Measurements from ENCODE around the gene CHST5. TPM values are rescaled to one million over a fixed set of nuclear protein-coding genes. Genes with fewer than 3 reads are reported as not detected.

Gene CHST5
- polyA plus RNA-seq, 3 donors: not detected

DNA sequence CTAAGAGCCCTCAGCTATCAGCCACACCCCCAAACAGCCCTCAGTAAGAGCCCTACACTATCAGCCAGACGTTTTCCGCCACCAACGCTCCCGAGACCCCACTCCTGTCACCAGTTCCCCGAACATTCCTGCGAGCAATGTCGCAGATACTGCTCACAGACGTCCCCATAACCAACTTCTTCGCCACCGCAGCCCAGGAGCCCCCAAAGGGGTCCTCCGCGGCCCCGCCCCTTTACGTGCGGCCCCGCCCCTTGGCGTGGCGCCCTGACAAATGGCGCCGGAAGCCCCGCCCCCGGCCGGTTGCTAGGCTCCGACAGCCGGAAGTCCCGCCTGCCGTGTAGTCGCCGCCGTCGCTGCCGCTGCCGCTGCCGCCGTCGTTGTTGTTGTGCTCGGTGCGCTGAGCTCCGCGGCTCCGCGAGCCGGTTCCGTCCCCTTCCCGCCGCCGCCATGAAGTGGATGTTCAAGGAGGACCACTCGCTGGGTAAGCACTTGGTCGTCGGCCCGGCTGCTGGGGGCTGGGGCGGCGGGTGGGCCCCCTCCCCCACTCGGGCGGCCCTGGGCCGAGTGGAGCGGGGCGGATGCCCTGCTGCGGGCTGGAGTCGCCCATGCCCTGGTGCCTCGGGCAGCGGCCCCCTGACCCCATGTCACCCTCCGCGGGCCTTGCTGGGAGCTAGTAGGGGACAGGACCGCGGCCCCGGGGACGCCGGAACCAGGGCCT lies 30.3 kb upstream of the CHST5 start, which contains the start of gene GABARAPL2:
TSS of gene GABARAPL2 (plus strand) at position 340 of the 718 bp plus-strand sequence. CDS start at position 448, 108 bp downstream.
- intact Hi-C loops (cut with micrococcal nuclease): loop anchor here (5.0 kb wide), 5 partner anchors 49 to 1626 kb away; partner anchors contain the start of genes ADAT1 (in 2 of the 2), CFDP1 (in 2 of the 2), MON1B (in 1 of the 2) and TMEM170A (in 1 of the 2)
- TF ChIP-seq, protein P1, sequence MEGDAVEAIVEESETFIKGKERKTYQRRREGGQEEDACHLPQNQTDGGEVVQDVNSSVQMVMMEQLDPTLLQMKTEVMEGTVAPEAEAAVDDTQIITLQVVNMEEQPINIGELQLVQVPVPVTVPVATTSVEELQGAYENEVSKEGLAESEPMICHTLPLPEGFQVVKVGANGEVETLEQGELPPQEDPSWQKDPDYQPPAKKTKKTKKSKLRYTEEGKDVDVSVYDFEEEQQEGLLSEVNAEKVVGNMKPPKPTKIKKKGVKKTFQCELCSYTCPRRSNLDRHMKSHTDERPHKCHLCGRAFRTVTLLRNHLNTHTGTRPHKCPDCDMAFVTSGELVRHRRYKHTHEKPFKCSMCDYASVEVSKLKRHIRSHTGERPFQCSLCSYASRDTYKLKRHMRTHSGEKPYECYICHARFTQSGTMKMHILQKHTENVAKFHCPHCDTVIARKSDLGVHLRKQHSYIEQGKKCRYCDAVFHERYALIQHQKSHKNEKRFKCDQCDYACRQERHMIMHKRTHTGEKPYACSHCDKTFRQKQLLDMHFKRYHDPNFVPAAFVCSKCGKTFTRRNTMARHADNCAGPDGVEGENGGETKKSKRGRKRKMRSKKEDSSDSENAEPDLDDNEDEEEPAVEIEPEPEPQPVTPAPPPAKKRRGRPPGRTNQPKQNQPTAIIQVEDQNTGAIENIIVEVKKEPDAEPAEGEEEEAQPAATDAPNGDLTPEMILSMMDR (IDR thresholded peaks at IDR 0.05): no peak
- Histone ChIP-seq H3K4me2 (replicated peaks; ENCODE audit: extremely low read depth, low read length, poor library complexity, severe bottlenecking) (peak within 1 kb of the TSS; percentile 97), H3K4me3 (replicated peaks in 1 of 3; ENCODE audit: low read depth in 2 of 3, low read length in 3 of 3) (peak within 1 kb of the TSS; percentile 76 to 92 (median 87)), H3K27me3 (ENCODE audit: control insufficient read depth in 2 of 2, insufficient read depth in 2 of 2, low read length in 2 of 2) (peaks cover 3 to 8% of the 10 kb centered on the region in 2 donors), H3K27ac (ENCODE audit: low read depth in 1 of 2, low read length in 2 of 2) (peak within 1 kb of the TSS; percentile 79 to 93), H3K36me3 (replicated peaks in 1 of 2; ENCODE audit: control insufficient read depth in 1 of 2, insufficient read depth in 2 of 2, low read length in 2 of 2) (peaks cover 16 to 34% of the 10 kb centered on the region in 2 donors), H3K79me2 (ENCODE audit: insufficient read depth, low read length) (peaks cover 27% of the 10 kb centered on the region), H3K9ac (ENCODE audit: insufficient read depth, low read length, poor library complexity, severe bottlenecking) (peak within 1 kb of the TSS; percentile 86), H2AFZ (ENCODE audit: insufficient read depth, low read depth, low read length, poor library complexity, severe bottlenecking) (peak within 1 kb of the TSS; percentile 89), H3K4me1 (ENCODE audit: control insufficient read depth in 1 of 2, insufficient read depth in 2 of 2, low read length in 2 of 2) (peaks cover 36 to 46% of the 10 kb centered on the region in 2 donors), H3K9me3 (replicated peaks in 1 of 2; ENCODE audit: control insufficient read depth in 1 of 2, insufficient read depth in 1 of 2, low read length in 2 of 2) (no peaks in the 10 kb centered on the region), H4K20me1 (ENCODE audit: insufficient read depth, low read length) (peaks cover 46% of the 10 kb centered on the region)
- peaks cover 13 to 14% (median 13%) of the 10 kb centered on the region in 3 donors for H3K27me3 Mint-ChIP-seq (ENCODE audit: low read depth in 3 of 3)
- H3K9me3 Mint-ChIP-seq: peaks cover 0 to 2% (median 0%) of the 10 kb centered on the region in 7 donors
- peak within 1 kb of the TSS; percentile 98 to 100 for H3K4me3 Mint-ChIP-seq
- H3K36me3 Mint-ChIP-seq: peaks cover 25 to 26% of the 10 kb centered on the region in 2 donors
- H3K27ac Mint-ChIP-seq: peak within 1 kb of the TSS; percentile 95 to 100 (median 99)
- peak; percentile 84 to 86 (median 85) for DNase-seq
- WGBS (ENCODE audit: insufficient coverage): 0% methylated on average over 64 of the region's 69 CpGs
- H3K4me1 Mint-ChIP-seq: peaks cover 48% of the 10 kb centered on the region

DNA sequence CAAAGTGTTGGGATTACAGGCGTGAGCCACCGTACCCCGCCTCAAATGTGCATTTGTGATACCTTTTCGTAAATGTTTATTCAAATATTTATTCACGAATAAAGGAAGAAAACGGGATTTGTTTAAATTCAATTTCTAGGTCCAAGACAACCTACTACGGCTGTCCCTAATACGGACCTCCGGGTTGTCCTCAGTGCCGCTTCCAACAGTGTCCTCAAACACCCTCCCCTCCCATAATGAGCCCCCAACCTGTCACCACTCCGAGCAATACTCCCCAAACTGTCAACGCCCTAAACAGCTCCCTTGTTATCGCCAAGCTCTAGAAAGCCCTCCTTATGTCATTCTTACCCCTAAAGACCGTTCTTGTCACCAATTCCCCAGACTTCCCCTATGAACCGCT lies 29.7 kb upstream of the CHST5 start:
- Histone ChIP-seq H3K9ac (ENCODE audit: insufficient read depth, low read length, poor library complexity, severe bottlenecking) (peak overlapping the region; percentile 86), H3K27ac (ENCODE audit: low read depth in 1 of 2, low read length in 2 of 2) (peak overlapping the region; percentile 79 to 93), H2AFZ (ENCODE audit: insufficient read depth, low read depth, low read length, poor library complexity, severe bottlenecking) (peak overlapping the region; percentile 89), H4K20me1 (ENCODE audit: insufficient read depth, low read length) (peaks cover 41% of the 10 kb centered on the region), H3K79me2 (ENCODE audit: insufficient read depth, low read length) (peaks cover 24% of the 10 kb centered on the region), H3K4me2 (replicated peaks; ENCODE audit: extremely low read depth, low read length, poor library complexity, severe bottlenecking) (peak overlapping the region; percentile 97), H3K4me1 (ENCODE audit: control insufficient read depth in 1 of 2, insufficient read depth in 2 of 2, low read length in 2 of 2) (peaks cover 30 to 40% of the 10 kb centered on the region in 2 donors), H3K27me3 (ENCODE audit: control insufficient read depth in 2 of 2, insufficient read depth in 2 of 2, low read length in 2 of 2) (peaks cover 3 to 8% of the 10 kb centered on the region in 2 donors), H3K36me3 (replicated peaks in 1 of 2; ENCODE audit: control insufficient read depth in 1 of 2, insufficient read depth in 2 of 2, low read length in 2 of 2) (peaks cover 16 to 30% of the 10 kb centered on the region in 2 donors), H3K9me3 (replicated peaks in 1 of 2; ENCODE audit: control insufficient read depth in 1 of 2, insufficient read depth in 1 of 2, low read length in 2 of 2) (no peaks in the 10 kb centered on the region), H3K4me3 (replicated peaks in 1 of 3; ENCODE audit: low read depth in 2 of 3, low read length in 3 of 3) (peak overlapping the region; percentile 76 to 92 (median 87))
- DNase-seq: no peak
- Mint-ChIP-seq H3K36me3 (peaks cover 23 to 24% of the 10 kb centered on the region in 2 donors), H3K4me1 (peaks cover 44% of the 10 kb centered on the region), H3K27ac (peak overlapping the region; percentile 95 to 100 (median 99)), H3K4me3 (peak overlapping the region; percentile 98 to 100), H3K9me3 (peaks cover 0 to 2% (median 0%) of the 10 kb centered on the region in 7 donors), H3K27me3 (ENCODE audit: low read depth in 3 of 3) (peaks cover 15 to 18% (median 16%) of the 10 kb centered on the region in 3 donors)
- intact Hi-C loops (cut with micrococcal nuclease): loop anchor here (5.0 kb wide), 5 partner anchors 48 to 1627 kb away; partner anchors contain the start of genes ADAT1 (in 2 of the 2), CFDP1 (in 2 of the 2), MON1B (in 1 of the 2) and TMEM170A (in 1 of the 2)
- 3% methylated on average over 10 of the region's 15 CpGs for WGBS (ENCODE audit: insufficient coverage)
- TF ChIP-seq, protein P1 (IDR thresholded peaks at IDR 0.05): no peak

All from CD14-positive monocyte (primary cell).